ENCODE results near the gene SGPP1. TPM values are rescaled to one million over a fixed set of nuclear protein-coding genes. Genes with fewer than 3 reads are reported as not detected.
A peak's percentile ranks its signal among the peaks of the same experiment; 100 is the strongest.

SGPP1 gene
- total and polyA plus RNA-seq, 2 of the 8 experiments (the other 6 are each of a cell fraction or from before 2014, with no cell fraction given), result 5.7 to 8.1 TPM

- TF ChIP-seq BRCA1 (IDR thresholded peaks at IDR 0.05; ENCODE audit: low read depth, low read length) (no peak), KDM4A (IDR thresholded peaks at IDR 0.05; ENCODE audit: low read depth, low read length, severe bottlenecking) (peak; percentile 53), POLR2A (IDR thresholded peaks at IDR 0.05; ENCODE audit: control extremely low read depth in 1 of 2, low read depth in 2 of 2, low read length in 2 of 2) (peak in 1 of 2 experiments; percentile 72; a peak in 2 of 3 replicates), ATF2 (IDR thresholded peaks at IDR 0.05; ENCODE audit: low read length) (no peak), EZH2 (IDR thresholded peaks at IDR 0.05; ENCODE audit: low read depth, low read length, severe bottlenecking) (peak; percentile 36), RFX5 (IDR thresholded peaks at IDR 0.05; ENCODE audit: borderline replicate concordance, low read depth, low read length) (no peak), RNF2 (IDR thresholded peaks at IDR 0.05; ENCODE audit: borderline replicate concordance, low read depth, low read length, missing control alignments, poor library complexity, severe bottlenecking) (peak; percentile 35)
These were observed at the start of gene SGPP1 (continued) for GRCh38 chr14:63727736-63728728.
